Subcutaneous abdominal adipose tissue (tissue), 5 donors: ENCODE measurements around the gene DNAH17.

Source experiments
- H3K27ac ChIP-seq: one replicate; pipeline ENCODE4 v1.7.0; 2013; ENCODE audit warnings: low read depth, mild to moderate bottlenecking, inconsistent platforms, low read length, moderate library complexity
- H3K27me3 ChIP-seq, 5 donors: one replicate each; pipeline ENCODE4 v1.7.0; 2013; ENCODE audit warnings: low read length in 5 of 5, inconsistent platforms in 1 of 5; ENCODE audit not compliant: control insufficient read depth in 5 of 5, insufficient read depth in 4 of 5
- H3K36me3 ChIP-seq, 5 donors: one replicate each; pipeline ENCODE4 v1.7.0; 2013; ENCODE audit warnings: low read length in 5 of 5; ENCODE audit not compliant: control insufficient read depth in 5 of 5, insufficient read depth in 5 of 5
- H3K4me1 ChIP-seq, 5 donors: one replicate each; pipeline ENCODE4 v1.7.0; 2013; ENCODE audit warnings: low read length in 5 of 5, mild to moderate bottlenecking in 3 of 5, moderate library complexity in 1 of 5; ENCODE audit not compliant: control insufficient read depth in 5 of 5, insufficient read depth in 5 of 5
- H3K4me3 ChIP-seq, 5 donors: one replicate each; pipeline ENCODE4 v1.7.0; 2013; ENCODE audit warnings: low read length in 5 of 5, low read depth in 1 of 5
- H3K9ac ChIP-seq, 5 donors: one replicate each; pipeline ENCODE4 v1.7.0; 2013; ENCODE audit warnings: low read length in 5 of 5, mild to moderate bottlenecking in 4 of 5, moderate library complexity in 3 of 5
- H3K9me3 ChIP-seq, 5 donors: one replicate each; pipeline ENCODE4 v1.7.0; 2013; ENCODE audit warnings: low read length in 5 of 5; ENCODE audit not compliant: control insufficient read depth in 5 of 5
- donor health status: healthy.
- donor health status: healthy.
- donor health status: healthy.
- donor health status: healthy.
- donor health status: healthy.

The DNAH17 gene

GRCh38 chr17:78608122-78608803 lies 31.1 kb upstream of the DNAH17 start:
- H3K27ac ChIP-seq, result no peak overlapping the region
- H3K9ac ChIP-seq, result no peak overlapping the region
- no peak overlapping the region for H3K4me3 ChIP-seq
- H3K4me1 ChIP-seq, result peaks cover 4 to 26% (median 21%) of the 10 kb centered on the region in 5 donors
- H3K27me3 ChIP-seq, result no peaks in the 10 kb centered on the region
- H3K36me3 ChIP-seq, result no peaks in the 10 kb centered on the region
- H3K9me3 ChIP-seq, result no peaks in the 10 kb centered on the region

DNA sequence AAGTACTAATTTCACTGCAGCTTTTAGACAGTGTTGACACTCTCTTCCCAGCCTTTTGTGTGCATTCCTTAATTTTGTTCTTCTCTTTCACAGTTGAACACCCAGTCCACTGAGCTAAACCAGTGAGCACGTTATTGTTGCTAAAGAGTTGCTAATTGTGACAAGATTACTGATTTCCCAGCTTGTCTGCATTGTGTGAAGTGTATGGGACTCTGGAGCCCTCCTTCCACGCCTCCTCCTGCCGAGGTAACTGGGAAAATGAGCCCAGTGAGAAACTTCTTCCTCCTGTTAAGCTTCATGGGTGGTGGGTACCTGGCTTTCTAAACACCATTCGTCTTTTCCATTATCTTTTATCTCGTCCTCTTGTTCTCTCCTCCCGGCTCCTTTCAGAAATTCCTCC lies 29.8 kb upstream of the DNAH17 start:
- H3K4me1 ChIP-seq, result peaks cover 3 to 25% (median 20%) of the 10 kb centered on the region in 5 donors
- H3K36me3 ChIP-seq, result no peaks in the 10 kb centered on the region
- no peaks in the 10 kb centered on the region for H3K27me3 ChIP-seq
- no peaks in the 10 kb centered on the region for H3K9me3 ChIP-seq
- no peak overlapping the region for H3K27ac ChIP-seq
- H3K4me3 ChIP-seq, result no peak overlapping the region
- H3K9ac ChIP-seq, result no peak overlapping the region

- Histone ChIP-seq H3K36me3 (no peaks in the 10 kb centered on the region), H3K9me3 (no peaks in the 10 kb centered on the region), H3K4me1 (peaks cover 2 to 19% (median 12%) of the 10 kb centered on the region in 5 donors), H3K4me3 (no peak overlapping the region), H3K27me3 (no peaks in the 10 kb centered on the region), H3K9ac (no peak overlapping the region), H3K27ac (no peak overlapping the region)
Measured at GRCh38 chr17:78605886-78606285, 28.7 kb upstream of the DNAH17 start.

GRCh38 chr17:78605429-78605828 lies 28.2 kb upstream of the DNAH17 start:
- Histone ChIP-seq H3K27ac (no peak overlapping the region), H3K9ac (no peak overlapping the region)

GRCh38 chr17:78602246-78602645 lies 25.1 kb upstream of the DNAH17 start:
- H3K9me3 ChIP-seq, result no peaks in the 10 kb centered on the region
- no peak overlapping the region for H3K9ac ChIP-seq
- no peak overlapping the region for H3K27ac ChIP-seq
- no peaks in the 10 kb centered on the region for H3K36me3 ChIP-seq
- peaks cover 2 to 32% (median 16%) of the 10 kb centered on the region in 5 donors for H3K4me1 ChIP-seq
- H3K4me3 ChIP-seq, result no peak overlapping the region
- H3K27me3 ChIP-seq, result no peaks in the 10 kb centered on the region

More at GRCh38 chr17:78605429-78605828, 28.2 kb upstream of the DNAH17 start:
- Histone ChIP-seq H3K27me3 (no peaks in the 10 kb centered on the region), H3K36me3 (no peaks in the 10 kb centered on the region), H3K4me3 (no peak overlapping the region), H3K9me3 (no peaks in the 10 kb centered on the region), H3K4me1 (peaks cover 2 to 24% (median 16%) of the 10 kb centered on the region in 5 donors)

GRCh38 chr17:78601577-78602190 lies 24.5 kb upstream of the DNAH17 start:
- H3K4me3 ChIP-seq, result no peak overlapping the region
- no peaks in the 10 kb centered on the region for H3K36me3 ChIP-seq
- no peak overlapping the region for H3K9ac ChIP-seq
- H3K9me3 ChIP-seq, result no peaks in the 10 kb centered on the region
- H3K27ac ChIP-seq, result no peak overlapping the region
- H3K4me1 ChIP-seq, result peaks cover 2 to 32% (median 20%) of the 10 kb centered on the region in 5 donors
- H3K27me3 ChIP-seq, result no peaks in the 10 kb centered on the region

DNA sequence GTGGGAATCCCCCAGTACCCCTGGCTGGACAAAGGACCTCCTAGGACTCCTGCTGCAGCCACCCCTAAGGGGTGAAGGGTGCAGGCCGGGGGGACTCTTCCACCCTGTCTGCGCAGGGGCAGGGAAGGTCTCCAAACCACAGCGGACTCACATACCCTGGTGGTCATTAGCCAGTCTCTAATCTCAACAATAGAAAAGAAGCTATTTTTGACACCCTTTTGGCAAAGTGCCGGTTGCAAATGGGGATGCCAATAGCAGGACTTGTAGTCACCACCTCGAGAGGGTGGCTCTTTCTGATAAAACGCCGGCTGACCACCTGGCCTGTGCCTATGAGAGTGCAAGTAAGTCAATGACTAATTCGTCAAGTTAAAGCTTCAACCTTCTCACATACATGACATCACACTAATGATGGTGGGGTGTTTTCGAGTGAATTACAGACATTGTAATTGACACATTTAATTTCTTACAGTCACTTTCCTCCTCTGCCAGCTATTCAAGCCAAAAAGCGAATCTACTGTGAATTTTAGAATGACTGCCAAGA lies 23.1 kb upstream of the DNAH17 start:
- Histone ChIP-seq H3K9ac (no peak overlapping the region), H3K9me3 (no peaks in the 10 kb centered on the region), H3K4me3 (peak overlapping the region in 1 of 5 donors; percentile 22), H3K4me1 (peaks cover 2 to 32% (median 23%) of the 10 kb centered on the region in 5 donors), H3K36me3 (no peaks in the 10 kb centered on the region), H3K27me3 (no peaks in the 10 kb centered on the region), H3K27ac (no peak overlapping the region)

GRCh38 chr17:78599419-78599818 lies 22.2 kb upstream of the DNAH17 start:
- Histone ChIP-seq H3K4me3 (no peak overlapping the region), H3K27me3 (no peaks in the 10 kb centered on the region), H3K27ac (no peak overlapping the region), H3K36me3 (no peaks in the 10 kb centered on the region), H3K4me1 (peaks cover 2 to 32% (median 23%) of the 10 kb centered on the region in 5 donors), H3K9ac (no peak overlapping the region), H3K9me3 (no peaks in the 10 kb centered on the region)

DNA sequence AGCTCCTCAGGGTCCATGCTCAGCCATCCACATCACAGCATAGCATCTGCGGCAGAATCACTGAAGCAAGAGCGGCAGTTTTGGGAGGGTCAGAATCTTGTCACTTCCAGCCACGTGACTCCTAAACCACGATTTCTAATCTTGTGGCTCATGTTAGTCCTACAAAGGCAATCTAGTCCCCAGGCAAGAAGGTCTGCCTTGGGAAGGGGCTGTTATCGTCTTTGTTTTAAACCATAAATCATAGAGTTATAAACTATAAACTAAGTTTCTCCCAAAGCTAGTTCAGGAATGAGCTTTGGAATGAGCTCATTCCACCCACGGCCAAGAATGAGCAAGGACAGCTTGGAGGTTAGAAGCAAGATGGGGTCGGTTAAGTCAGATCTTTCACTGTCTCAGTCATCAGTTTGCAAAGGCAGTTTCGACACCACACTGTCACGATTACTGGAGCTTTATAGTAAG lies 20.8 kb upstream of the DNAH17 start:
- no peaks in the 10 kb centered on the region for H3K36me3 ChIP-seq
- H3K4me1 ChIP-seq, result peaks cover 0 to 36% (median 27%) of the 10 kb centered on the region in 5 donors
- no peaks in the 10 kb centered on the region for H3K9me3 ChIP-seq
- H3K9ac ChIP-seq, result no peak overlapping the region
- H3K27ac ChIP-seq, result no peak overlapping the region
- H3K4me3 ChIP-seq, result no peak overlapping the region
- no peaks in the 10 kb centered on the region for H3K27me3 ChIP-seq
